Measurements from ENCODE around the gene CAPG.

Gene CAPG

GRCh38 chr2:85354286-85355072 lies 55.7 kb downstream of the CAPG start, which contains the start of the genes ELMOD3 and RETSAT:
Gene ELMOD3 (plus strand): TSS chr2:85354769. CDS start chr2:85357199, 2,430 bp downstream.
Gene RETSAT (minus strand): TSS chr2:85354528. CDS start chr2:85354507, 21 bp downstream.
- peak; percentile 98 to 99 for DNase-seq

- peak in 1 of 2 donors; percentile 8 for DNase-seq
Measured at GRCh38 chr2:85353876-85354285, 56.3 kb downstream of the CAPG start.

- no peak for DNase-seq
Measured at GRCh38 chr2:85347599-85347998, 62.6 kb downstream of the CAPG start.

Data from CD4-positive, alpha-beta T cell treated with Interferon alpha-2 for 1 hour (primary cell).